ENCODE data around the gene NIM1K. TPM values are rescaled to one million over a fixed set of nuclear protein-coding genes. Genes with fewer than 3 reads are reported as not detected.
"Not testable (repeated sequence)": the region's sequence is repeated elsewhere in the genome, so short reads cannot be mapped to it uniquely, and the experiment has no call there.

Gene NIM1K
- polyA plus RNA-seq, 3 donors: 0.13 TPM; not detected in 2

DNA sequence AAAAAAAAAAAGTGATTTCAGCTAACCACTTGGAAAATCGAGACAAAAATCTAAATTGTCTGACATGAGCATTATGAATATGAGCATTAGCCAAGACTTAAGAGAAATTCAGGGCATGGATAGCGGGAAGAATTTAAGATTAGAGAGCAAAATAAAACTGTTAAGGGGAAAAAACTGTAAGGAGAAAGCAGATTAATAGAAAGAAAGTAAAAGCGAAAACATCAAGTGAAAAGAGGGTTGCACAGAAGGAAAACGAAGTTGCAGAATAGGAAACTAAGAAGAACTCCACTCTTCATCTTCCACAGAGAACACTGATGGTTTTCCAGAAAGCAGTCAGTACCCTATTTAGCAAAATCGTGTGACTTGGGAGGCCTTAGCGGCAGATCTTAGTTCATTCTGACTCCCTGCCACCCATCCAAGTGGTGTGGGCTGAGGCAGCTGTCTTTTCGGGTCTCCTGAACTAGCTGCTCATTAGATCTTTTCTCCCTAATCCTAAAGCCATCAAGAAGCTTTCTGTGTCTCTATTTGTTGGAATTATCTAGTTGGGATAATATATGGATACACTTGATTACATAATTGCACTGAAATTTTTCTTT lies 3.7 kb downstream of the NIM1K start:
- Mint-ChIP-seq H3K4me3 (no peak overlapping the region), H3K27me3 (ENCODE audit: low read depth in 3 of 3) (peaks cover 26 to 34% (median 32%) of the 10 kb centered on the region in 3 donors), H3K9me3 (peaks cover 0 to 10% (median 4%) of the 10 kb centered on the region in 7 donors), H3K4me1 (peaks cover 33% of the 10 kb centered on the region), H3K27ac (no peak overlapping the region), H3K36me3 (no peaks in the 10 kb centered on the region)
- Histone ChIP-seq H3K9ac (ENCODE audit: insufficient read depth, low read length, poor library complexity, severe bottlenecking) (no peak overlapping the region), H2AFZ (ENCODE audit: insufficient read depth, low read depth, low read length, poor library complexity, severe bottlenecking) (no peak overlapping the region), H3K4me1 (ENCODE audit: control insufficient read depth in 1 of 2, insufficient read depth in 2 of 2, low read length in 2 of 2) (peaks cover 24 to 29% of the 10 kb centered on the region in 2 donors), H4K20me1 (ENCODE audit: insufficient read depth, low read length) (no peaks in the 10 kb centered on the region), H3K79me2 (ENCODE audit: insufficient read depth, low read length) (no peaks in the 10 kb centered on the region), H3K27me3 (ENCODE audit: control insufficient read depth in 2 of 2, insufficient read depth in 2 of 2, low read length in 2 of 2) (peaks cover 17 to 24% of the 10 kb centered on the region in 2 donors), H3K36me3 (replicated peaks in 1 of 2; ENCODE audit: control insufficient read depth in 1 of 2, insufficient read depth in 2 of 2, low read length in 2 of 2) (no peaks in the 10 kb centered on the region), H3K4me2 (replicated peaks; ENCODE audit: extremely low read depth, low read length, poor library complexity, severe bottlenecking) (no peak overlapping the region), H3K9me3 (replicated peaks in 1 of 2; ENCODE audit: control insufficient read depth in 1 of 2, insufficient read depth in 1 of 2, low read length in 2 of 2) (no peaks in the 10 kb centered on the region), H3K4me3 (replicated peaks in 1 of 3; ENCODE audit: low read depth in 2 of 3, low read length in 3 of 3) (no peak overlapping the region), H3K27ac (ENCODE audit: low read depth in 1 of 2, low read length in 2 of 2) (no peak overlapping the region)
- intact Hi-C loops (cut with micrococcal nuclease): loop anchor here (10.0 kb wide), 3 partner anchors 71 to 201 kb away; partner anchors contain the start of gene ZNF131 (in 1 of the 2)
- DNase-seq: no peak
- TF ChIP-seq, protein P1, sequence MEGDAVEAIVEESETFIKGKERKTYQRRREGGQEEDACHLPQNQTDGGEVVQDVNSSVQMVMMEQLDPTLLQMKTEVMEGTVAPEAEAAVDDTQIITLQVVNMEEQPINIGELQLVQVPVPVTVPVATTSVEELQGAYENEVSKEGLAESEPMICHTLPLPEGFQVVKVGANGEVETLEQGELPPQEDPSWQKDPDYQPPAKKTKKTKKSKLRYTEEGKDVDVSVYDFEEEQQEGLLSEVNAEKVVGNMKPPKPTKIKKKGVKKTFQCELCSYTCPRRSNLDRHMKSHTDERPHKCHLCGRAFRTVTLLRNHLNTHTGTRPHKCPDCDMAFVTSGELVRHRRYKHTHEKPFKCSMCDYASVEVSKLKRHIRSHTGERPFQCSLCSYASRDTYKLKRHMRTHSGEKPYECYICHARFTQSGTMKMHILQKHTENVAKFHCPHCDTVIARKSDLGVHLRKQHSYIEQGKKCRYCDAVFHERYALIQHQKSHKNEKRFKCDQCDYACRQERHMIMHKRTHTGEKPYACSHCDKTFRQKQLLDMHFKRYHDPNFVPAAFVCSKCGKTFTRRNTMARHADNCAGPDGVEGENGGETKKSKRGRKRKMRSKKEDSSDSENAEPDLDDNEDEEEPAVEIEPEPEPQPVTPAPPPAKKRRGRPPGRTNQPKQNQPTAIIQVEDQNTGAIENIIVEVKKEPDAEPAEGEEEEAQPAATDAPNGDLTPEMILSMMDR (IDR thresholded peaks at IDR 0.05): no peak
- 100% methylated on average over 1 of the region's 7 CpGs for WGBS (ENCODE audit: insufficient coverage)

DNA sequence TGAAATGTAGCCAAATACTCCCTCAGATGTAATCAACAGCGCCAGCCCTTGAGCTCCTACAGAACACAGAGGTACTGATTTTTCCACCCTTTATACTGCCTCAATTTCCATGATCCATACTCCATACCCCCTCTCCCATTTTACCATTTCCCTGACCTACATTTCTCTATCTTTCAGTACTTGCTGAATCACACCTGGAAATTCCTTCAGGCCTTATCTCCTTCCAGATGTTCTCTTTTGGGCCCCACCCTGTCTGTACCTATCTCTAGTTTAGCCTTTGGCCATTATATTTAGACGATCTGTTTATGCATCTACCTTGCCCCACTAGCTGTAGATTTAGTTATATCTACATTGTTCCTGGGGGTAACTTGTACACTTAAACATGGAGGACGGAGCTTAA lies 5.5 kb downstream of the NIM1K start:
- no peak overlapping the region for H3K9ac ChIP-seq (ENCODE audit: insufficient read depth, low read length, poor library complexity, severe bottlenecking)
- no peak overlapping the region for H2AFZ ChIP-seq (ENCODE audit: insufficient read depth, low read depth, low read length, poor library complexity, severe bottlenecking)
- no peaks in the 10 kb centered on the region for H3K9me3 ChIP-seq (replicated peaks in 1 of 2; ENCODE audit: control insufficient read depth in 1 of 2, insufficient read depth in 1 of 2, low read length in 2 of 2)
- Mint-ChIP-seq H3K4me3 (no peak overlapping the region), H3K9me3 (peaks cover 0 to 5% (median 2%) of the 10 kb centered on the region in 7 donors), H3K27me3 (ENCODE audit: low read depth in 3 of 3) (peaks cover 10 to 19% (median 14%) of the 10 kb centered on the region in 3 donors), H3K36me3 (no peaks in the 10 kb centered on the region), H3K4me1 (peaks cover 21% of the 10 kb centered on the region), H3K27ac (no peak overlapping the region)
- H3K4me2 ChIP-seq (replicated peaks; ENCODE audit: extremely low read depth, low read length, poor library complexity, severe bottlenecking): no peak overlapping the region
- no peak for DNase-seq
- H4K20me1 ChIP-seq (ENCODE audit: insufficient read depth, low read length): no peaks in the 10 kb centered on the region
- TF ChIP-seq, protein P1 (IDR thresholded peaks at IDR 0.05): no peak
- H3K27ac ChIP-seq (ENCODE audit: low read depth in 1 of 2, low read length in 2 of 2): no peak overlapping the region
- no peaks in the 10 kb centered on the region for H3K36me3 ChIP-seq (replicated peaks in 1 of 2; ENCODE audit: control insufficient read depth in 1 of 2, insufficient read depth in 2 of 2, low read length in 2 of 2)
- H3K4me1 ChIP-seq (ENCODE audit: control insufficient read depth in 1 of 2, insufficient read depth in 2 of 2, low read length in 2 of 2): peaks cover 12 to 16% of the 10 kb centered on the region in 2 donors
- no peak overlapping the region for H3K4me3 ChIP-seq (replicated peaks in 1 of 3; ENCODE audit: low read depth in 2 of 3, low read length in 3 of 3)
- intact Hi-C loops (cut with micrococcal nuclease): loop anchor here (10.0 kb wide), 3 partner anchors 73 to 203 kb away; partner anchors contain the start of gene ZNF131 (in 1 of the 2)
- H3K27me3 ChIP-seq (ENCODE audit: control insufficient read depth in 2 of 2, insufficient read depth in 2 of 2, low read length in 2 of 2): peaks cover 0 to 7% of the 10 kb centered on the region in 2 donors
- H3K79me2 ChIP-seq (ENCODE audit: insufficient read depth, low read length): no peaks in the 10 kb centered on the region
- WGBS (ENCODE audit: insufficient coverage): 100% methylated on average over 1 of the region's 3 CpGs

DNA sequence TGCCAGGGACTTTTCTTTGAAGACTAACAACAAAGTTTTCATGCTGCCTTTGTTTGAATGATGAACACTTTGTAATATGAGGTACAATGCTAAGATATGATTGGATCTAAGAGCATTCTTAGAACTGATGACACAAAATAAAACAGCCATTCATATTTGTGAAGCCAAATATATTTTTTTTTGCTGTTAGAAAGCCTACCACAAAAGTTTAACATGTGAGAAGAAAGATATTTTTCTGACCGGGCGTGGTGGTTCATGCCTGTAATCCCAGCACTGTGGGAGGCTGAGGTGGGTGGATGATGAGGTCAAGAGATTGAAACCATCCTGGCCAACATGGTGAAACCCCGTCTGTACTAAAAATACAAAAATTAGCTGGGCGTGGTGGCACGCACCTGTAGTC lies 9.4 kb downstream of the NIM1K start:
- 100% methylated on average over 2 of the region's 5 CpGs for WGBS (ENCODE audit: insufficient coverage)
- H3K27ac ChIP-seq (ENCODE audit: low read depth in 1 of 2, low read length in 2 of 2); H3K9me3 ChIP-seq (replicated peaks in 1 of 2; ENCODE audit: control insufficient read depth in 1 of 2, insufficient read depth in 1 of 2, low read length in 2 of 2); H3K4me1 Mint-ChIP-seq; H3K79me2 ChIP-seq (ENCODE audit: insufficient read depth, low read length); H3K9me3 Mint-ChIP-seq; H2AFZ ChIP-seq (ENCODE audit: insufficient read depth, low read depth, low read length, poor library complexity, severe bottlenecking); H3K4me3 Mint-ChIP-seq; H3K4me3 ChIP-seq (replicated peaks in 1 of 3; ENCODE audit: low read depth in 2 of 3, low read length in 3 of 3); H3K36me3 Mint-ChIP-seq; DNase-seq; H3K27me3 ChIP-seq (ENCODE audit: control insufficient read depth in 2 of 2, insufficient read depth in 2 of 2, low read length in 2 of 2); H3K4me1 ChIP-seq (ENCODE audit: control insufficient read depth in 1 of 2, insufficient read depth in 2 of 2, low read length in 2 of 2); H3K9ac ChIP-seq (ENCODE audit: insufficient read depth, low read length, poor library complexity, severe bottlenecking); H3K27ac Mint-ChIP-seq; H3K36me3 ChIP-seq (replicated peaks in 1 of 2; ENCODE audit: control insufficient read depth in 1 of 2, insufficient read depth in 2 of 2, low read length in 2 of 2); H4K20me1 ChIP-seq (ENCODE audit: insufficient read depth, low read length); H3K4me2 ChIP-seq (replicated peaks; ENCODE audit: extremely low read depth, low read length, poor library complexity, severe bottlenecking): not testable (repeated sequence)
- intact Hi-C loops (cut with micrococcal nuclease): loop anchor here in 1 of 2 donors (10.0 kb wide), 1 partner anchor 103 kb away; no protein-coding TSS in a partner anchor
- H3K27me3 Mint-ChIP-seq (ENCODE audit: low read depth in 3 of 3): peaks cover 3 to 11% (median 4%) of the 10 kb centered on the region in 3 donors

Measured in CD14-positive monocyte (primary cell).